GM18526 (cell line): ENCODE results near the gene OLFM1.

Experiments
- POLR2A ChIP-seq: IDR thresholded peaks from 3 replicates; pipeline ENCODE4 v1.6.1; 2011; ENCODE audit not compliant: insufficient read length; ENCODE audit errors: extremely low read depth

The OLFM1 gene

GRCh38 chr9:135050072-135050990, 37.1 kb upstream of the OLFM1 start:
- TF ChIP-seq POLR2A, result no peak

- no peak for TF ChIP-seq POLR2A
Observed at GRCh38 chr9:135051316-135052038, 36.0 kb upstream of the OLFM1 start.

GRCh38 chr9:135053133-135053532, 34.3 kb upstream of the OLFM1 start:
- no peak for TF ChIP-seq POLR2A

GRCh38 chr9:135055181-135055580, 32.3 kb upstream of the OLFM1 start:
- no peak for TF ChIP-seq POLR2A

GRCh38 chr9:135056541-135056940, 30.9 kb upstream of the OLFM1 start:
- no peak for TF ChIP-seq POLR2A

GRCh38 chr9:135060461-135061116, 26.9 kb upstream of the OLFM1 start:
- no peak for TF ChIP-seq POLR2A

GRCh38 chr9:135061441-135061840, 26.0 kb upstream of the OLFM1 start:
- no peak for TF ChIP-seq POLR2A

GRCh38 chr9:135062254-135062653, 25.2 kb upstream of the OLFM1 start:
- no peak for TF ChIP-seq POLR2A

- no peak for TF ChIP-seq POLR2A
Observed at GRCh38 chr9:135065151-135065550, 22.3 kb upstream of the OLFM1 start.

GRCh38 chr9:135065804-135066203, 21.7 kb upstream of the OLFM1 start:
- TF ChIP-seq POLR2A, result no peak

GRCh38 chr9:135066291-135066690, 21.2 kb upstream of the OLFM1 start:
- TF ChIP-seq POLR2A, result no peak

GRCh38 chr9:135067096-135067710, 20.3 kb upstream of the OLFM1 start:
- TF ChIP-seq POLR2A, result no peak

- no peak for TF ChIP-seq POLR2A
Observed at GRCh38 chr9:135068776-135069415, 18.6 kb upstream of the OLFM1 start.

- no peak for TF ChIP-seq POLR2A
Observed at GRCh38 chr9:135069558-135070197, 17.8 kb upstream of the OLFM1 start.
